GM18867 (cell line): ENCODE measurements around the gene CITED4.

ENCODE experiments used
- ATAC-seq: cut with Tn5 transposase; IDR thresholded peaks from one replicate; pipeline ENCODE4 v1.9.1; 2021; ENCODE audit warnings: mild to moderate bottlenecking, moderate library complexity; ENCODE audit not compliant: unreplicated experiment

CITED4 gene

GRCh38 chr1:40855513-40855912 is 6.7 kb downstream of the CITED4 start:
- no peak for ATAC-seq

DNA sequence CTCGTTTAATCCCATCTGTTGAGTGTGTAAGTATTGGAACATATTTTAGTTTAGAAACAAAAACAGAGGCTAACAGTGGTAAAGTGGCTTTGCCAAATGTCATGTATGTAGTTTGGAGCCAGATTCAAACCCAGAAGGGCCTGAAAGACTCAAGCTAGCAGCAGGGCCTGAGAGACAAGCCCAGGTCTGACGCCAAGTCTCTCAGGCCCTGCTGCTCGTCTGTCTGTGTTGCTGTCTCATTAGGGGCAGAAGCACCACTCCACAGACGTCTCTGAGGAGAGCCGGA is 8.3 kb downstream of the CITED4 start:
- ATAC-seq, result no peak

DNA sequence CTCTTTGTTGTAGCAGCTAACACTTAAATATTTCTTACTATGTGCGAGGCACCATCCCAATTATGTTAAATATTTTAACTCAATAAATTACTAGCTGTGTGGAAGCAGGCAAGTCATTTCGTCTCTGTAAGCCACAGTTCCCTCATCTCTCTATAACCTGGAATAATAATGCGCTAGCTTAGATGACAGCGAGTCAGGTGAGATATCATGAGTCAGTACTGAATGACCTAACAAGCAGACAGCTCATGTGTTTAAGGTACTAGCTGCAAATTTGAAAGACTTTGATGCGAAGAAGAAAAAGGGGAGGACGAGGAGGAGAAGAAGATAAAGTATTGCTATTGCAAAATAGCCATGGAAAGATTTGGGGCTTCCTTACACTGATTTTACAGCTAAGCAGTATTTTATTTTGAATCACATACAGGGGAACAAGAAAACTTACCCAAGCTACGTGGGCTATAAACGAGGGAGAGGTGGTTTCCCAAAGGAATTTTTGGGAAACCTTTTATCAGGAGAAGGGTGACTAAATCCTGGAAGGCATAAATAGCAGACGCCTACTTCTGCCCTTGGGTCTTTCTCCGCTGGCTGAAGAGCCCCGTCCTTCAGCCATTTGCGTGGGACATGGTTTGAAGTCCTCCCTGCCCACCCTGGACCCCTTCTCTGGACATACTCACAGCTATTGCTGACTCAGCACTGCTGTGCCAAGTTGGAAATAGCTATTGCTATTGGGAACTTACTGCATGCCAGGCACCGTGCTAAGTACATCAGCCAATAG is 8.9 kb downstream of the CITED4 start:
- no peak for ATAC-seq

DNA sequence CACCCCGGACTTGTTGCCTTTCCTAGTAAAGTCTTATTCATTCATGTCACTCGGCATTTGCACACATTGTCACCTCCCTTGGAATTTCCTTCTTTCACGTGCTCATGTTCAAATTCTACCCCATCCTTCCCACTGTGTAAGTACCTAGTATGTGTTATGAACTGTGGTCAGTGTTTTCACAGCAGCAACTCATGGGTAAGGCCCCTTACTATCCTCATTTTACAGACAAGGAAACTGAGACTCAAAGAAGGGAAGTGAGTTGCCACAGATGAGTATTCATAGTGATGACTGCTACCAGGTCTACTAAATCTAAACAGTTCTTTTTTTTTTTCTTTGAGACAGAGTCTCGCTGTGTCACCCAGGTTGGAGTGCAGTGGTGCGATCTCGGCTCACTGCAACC is 10.5 kb downstream of the CITED4 start:
- peak; percentile 59 for ATAC-seq

- no peak for ATAC-seq
These were observed 12.2 kb downstream of the CITED4 start for GRCh38 chr1:40849801-40850592.

GRCh38 chr1:40848530-40849189 is 13.5 kb downstream of the CITED4 start:
- no peak for ATAC-seq

DNA sequence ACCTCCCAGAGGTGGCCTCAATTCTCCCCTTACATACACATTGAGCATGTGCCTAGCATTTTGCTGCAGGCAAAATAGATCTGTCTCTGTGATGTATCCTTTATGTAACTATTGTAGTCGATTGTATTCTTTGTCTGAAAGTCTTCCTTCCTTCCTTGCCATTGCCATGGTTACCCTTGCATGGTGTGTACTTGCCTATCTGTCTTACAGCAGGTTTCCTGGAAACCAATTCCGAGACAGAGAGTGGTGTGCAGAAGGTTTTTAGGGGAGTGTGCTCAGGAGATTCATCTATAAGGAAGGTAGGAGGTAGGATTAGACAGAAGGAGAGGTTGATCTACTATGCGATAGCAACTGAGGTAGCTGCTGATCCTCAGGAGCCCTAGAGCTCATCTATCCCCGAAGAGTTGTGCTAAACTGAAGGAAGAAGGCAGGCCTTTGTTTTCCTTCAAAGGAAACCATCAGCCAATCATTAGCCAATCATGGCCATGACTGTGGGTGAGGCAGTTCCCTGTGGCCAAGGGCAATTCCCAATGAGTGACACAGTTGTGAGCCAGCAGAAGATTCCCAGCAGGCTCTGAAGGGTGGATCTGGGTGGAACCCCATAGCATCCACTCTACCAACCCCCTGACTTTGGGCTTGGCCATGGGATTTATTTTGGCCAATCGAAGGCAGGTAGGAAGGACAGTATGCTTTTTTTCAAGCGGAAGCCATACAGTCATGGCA is 15.0 kb downstream of the CITED4 start:
- no peak for ATAC-seq

- no peak for ATAC-seq
These were observed 16.3 kb downstream of the CITED4 start for GRCh38 chr1:40845895-40846294.

DNA sequence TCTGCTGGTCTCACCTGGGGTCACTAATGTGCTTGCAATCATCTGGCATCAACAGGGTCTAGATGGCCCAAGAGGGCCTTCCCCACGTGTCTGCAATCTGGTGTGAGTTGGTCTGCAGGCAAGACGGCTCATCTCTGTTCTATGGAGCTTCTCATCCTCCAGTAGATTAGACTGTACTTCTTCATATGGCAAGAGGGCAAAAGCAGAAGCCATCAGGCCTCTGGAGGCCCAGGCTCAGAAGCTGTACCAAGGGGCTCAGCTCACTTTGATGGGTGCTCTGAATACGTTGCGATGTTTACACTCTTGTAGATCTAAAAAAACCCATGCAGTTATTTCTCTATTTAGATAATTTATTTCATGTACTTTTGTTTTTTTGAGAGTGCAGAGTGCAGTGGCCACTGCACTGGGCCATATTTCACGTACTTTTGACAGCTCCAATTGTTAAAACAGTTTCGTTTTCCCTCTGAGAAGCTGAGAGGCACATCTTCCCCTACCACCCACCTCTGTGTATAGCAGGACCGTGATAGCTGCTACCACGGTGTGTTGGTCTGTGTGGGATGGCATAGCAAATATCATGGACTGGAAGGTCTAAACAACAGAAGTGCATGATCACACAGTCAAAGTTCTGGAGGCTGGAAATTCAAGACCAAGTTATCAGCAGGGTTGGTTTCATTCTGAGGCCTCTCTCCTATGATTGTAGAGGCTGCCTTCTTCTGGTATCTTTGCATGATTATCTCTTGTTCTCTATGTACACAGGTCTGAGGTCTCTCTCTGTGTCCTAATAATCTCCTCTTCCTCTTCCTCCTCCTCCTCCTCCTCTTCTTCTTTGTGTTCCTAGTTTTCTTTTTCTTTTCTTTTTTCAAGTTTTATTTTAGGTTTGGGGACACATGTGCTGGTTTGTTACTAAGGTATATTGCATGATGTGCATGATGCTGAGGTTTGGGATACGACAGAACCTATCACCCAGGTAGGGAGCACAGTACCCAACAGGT is 17.0 kb downstream of the CITED4 start:
- ATAC-seq, result no peak

DNA sequence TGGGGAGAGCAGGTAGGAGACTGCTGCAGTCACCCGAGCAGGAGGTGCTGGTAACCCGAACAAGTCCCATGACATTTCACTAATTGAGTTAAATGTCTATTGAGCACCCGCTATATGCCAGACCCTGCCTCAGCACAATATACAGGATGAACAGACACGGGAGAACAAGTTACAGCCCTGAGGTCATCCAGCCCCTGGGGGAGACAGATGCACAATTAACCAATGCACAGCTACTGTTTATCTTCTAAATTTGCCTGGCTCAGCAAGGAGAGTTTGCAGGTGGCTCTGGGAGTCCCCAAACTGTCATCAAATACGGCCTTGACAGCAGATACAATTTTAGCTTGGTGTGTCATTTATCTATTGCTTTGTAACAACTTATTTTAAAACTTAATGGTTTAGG is 18.1 kb downstream of the CITED4 start:
- no peak for ATAC-seq

- ATAC-seq, result no peak
These were observed 19.5 kb downstream of the CITED4 start for GRCh38 chr1:40842691-40843090.

DNA sequence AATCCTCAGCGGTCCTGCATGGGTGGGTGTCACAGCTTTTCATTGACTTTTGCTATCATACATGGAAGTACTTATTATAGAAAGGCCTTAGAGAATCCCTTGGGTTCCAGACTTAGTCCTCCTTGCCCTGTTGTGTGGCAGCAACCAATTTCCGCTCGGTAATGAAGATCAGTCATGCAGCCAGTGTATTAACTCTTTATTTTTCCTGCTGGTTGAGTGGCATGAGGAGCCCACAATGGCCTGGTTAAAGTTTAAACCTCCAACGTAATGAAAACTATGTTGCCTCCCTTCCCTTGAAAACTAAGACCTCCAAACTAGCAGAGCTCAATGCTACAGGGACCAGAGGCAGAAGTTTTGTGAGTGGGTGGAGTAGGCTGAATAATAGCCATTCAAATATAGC is 20.0 kb downstream of the CITED4 start:
- ATAC-seq, result no peak

- no peak for ATAC-seq
These were observed 20.6 kb downstream of the CITED4 start for GRCh38 chr1:40841602-40842001.

GRCh38 chr1:40840526-40841323 is 21.4 kb downstream of the CITED4 start:
- ATAC-seq, result no peak

- ATAC-seq, result no peak
These were observed 22.2 kb downstream of the CITED4 start for GRCh38 chr1:40839943-40840335.

DNA sequence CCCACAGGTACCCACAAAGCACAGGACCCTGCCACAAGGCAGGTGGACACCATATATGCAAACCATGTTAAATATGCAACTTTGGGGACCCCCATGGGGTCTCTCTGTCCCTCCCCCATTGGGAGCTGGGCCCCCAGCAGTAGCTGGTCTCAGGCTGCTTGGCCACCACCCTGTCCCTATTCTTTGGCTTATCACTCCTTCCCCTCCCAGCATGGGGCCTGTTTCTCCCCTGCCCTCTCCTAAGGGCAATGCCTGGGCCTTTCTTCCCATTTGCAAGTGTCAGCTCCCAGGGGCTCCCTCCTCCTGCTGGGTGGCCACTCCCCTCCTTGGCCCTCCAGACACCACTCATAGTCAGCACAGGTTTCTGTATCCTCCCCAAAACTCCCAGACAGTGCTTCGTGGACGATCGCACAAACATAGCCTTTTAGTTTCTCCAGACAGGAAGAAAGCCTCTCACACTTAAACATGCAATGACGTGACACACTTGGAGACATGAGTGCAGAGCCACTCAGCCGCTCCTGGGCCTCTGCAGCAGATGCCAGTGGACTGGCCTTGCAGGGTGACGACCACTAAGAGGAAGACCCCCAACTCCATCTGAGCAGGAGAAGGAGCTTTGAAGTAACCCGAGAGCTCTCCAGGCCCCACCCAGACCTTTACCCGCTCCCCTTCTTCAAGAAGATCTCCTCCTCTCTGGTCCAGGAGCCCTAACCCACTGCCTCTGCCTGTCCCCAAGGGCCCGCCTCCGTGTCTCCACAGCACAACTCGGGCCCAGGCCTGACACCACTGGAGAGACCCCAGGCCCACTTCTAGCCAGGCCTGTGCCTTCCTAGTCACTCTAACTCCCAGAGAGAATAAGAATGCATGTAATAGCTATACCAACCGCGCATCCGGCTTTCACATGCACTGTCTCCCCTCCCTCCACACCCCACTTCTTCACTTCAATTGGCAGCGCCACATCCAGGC is 22.9 kb downstream of the CITED4 start:
- no peak for ATAC-seq

DNA sequence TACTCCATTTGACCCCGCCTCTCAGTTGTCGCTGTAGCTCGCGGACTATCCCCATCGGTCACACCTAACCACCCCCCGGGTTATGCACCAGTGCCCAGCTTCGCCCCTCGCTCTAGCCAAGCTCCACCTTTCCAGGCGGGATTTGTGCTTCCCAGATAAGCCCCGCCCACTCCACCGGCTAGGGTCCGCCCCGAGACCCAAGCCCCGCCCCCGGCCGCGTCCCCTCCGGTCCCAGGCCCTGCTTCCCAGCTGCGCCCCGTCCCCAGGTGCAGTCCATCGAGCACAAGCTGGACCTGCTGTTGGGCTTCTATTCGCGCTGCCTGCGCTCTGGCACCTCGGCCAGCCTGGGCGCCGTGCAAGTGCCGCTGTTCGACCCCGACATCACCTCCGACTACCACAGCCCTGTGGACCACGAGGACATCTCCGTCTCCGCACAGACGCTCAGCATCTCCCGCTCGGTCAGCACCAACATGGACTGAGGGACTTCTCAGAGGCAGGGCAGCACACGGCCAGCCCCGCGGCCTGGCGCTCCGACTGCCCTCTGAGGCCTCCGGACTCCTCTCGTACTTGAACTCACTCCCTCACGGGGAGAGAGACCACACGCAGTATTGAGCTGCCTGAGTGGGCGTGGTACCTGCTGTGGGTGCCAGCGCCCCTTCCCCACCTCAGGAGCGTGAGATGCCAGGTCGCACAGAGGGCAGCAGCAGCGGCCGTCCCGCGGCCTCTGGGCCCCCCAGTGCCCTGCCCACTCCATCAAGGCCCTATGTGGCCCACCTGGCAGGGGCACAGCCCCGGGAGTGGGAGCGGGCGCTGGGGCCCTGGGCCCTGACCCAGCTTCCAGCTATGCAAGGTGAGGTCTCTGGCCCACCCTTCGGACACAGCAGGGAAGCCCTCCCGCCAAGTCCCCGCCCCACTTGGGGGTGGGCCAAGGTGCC is 23.9 kb downstream of the CITED4 start:
- no peak for ATAC-seq
